Osteocyte (in vitro differentiated cells): ENCODE measurements around the gene OLR1. TPM values are rescaled to one million over a fixed set of nuclear protein-coding genes. Genes with fewer than 3 reads are reported as not detected.

Experiments used
- DNase-seq: peaks from one replicate; pipeline ENCODE4 v3.0.0; 2021; ENCODE audit warnings: mixed read lengths; ENCODE audit not compliant: unreplicated experiment; ENCODE audit errors: extremely low spot score
- H3K27ac Mint-ChIP-seq: one replicate; pipeline ENCODE4 v1.8.0; 2021; ENCODE audit warnings: mild to moderate bottlenecking, mixed read lengths; ENCODE audit not compliant: unreplicated experiment
- H3K27me3 Mint-ChIP-seq: one replicate; pipeline ENCODE4 v1.8.0; 2021; ENCODE audit warnings: mixed read lengths; ENCODE audit not compliant: unreplicated experiment
- H3K36me3 Mint-ChIP-seq: one replicate; pipeline ENCODE4 v1.8.0; 2021; ENCODE audit warnings: mixed read lengths; ENCODE audit not compliant: unreplicated experiment
- H3K4me1 Mint-ChIP-seq: one replicate; pipeline ENCODE4 v1.8.0; 2021; ENCODE audit warnings: mixed read lengths; ENCODE audit not compliant: unreplicated experiment
- H3K4me3 Mint-ChIP-seq: one replicate; pipeline ENCODE4 v1.8.0; 2021; ENCODE audit warnings: mild to moderate bottlenecking, moderate library complexity, mixed read lengths; ENCODE audit not compliant: unreplicated experiment
- H3K9me3 Mint-ChIP-seq: one replicate; pipeline ENCODE4 v1.8.0; 2021; ENCODE audit warnings: mixed read lengths; ENCODE audit not compliant: unreplicated experiment
- total RNA-seq: library from RNA; stranded (reverse); gene quantifications from 2 replicates; pipeline ENCODE4 v1.2.1, GENCODE V29; 2021
- TF ChIP-seq, protein P1 (sequence below): fragments of 200-600 bp; sonication (generic); IDR thresholded peaks from 2 replicates; pipeline ENCODE4 v1.5.0; 2021; ENCODE audit warnings: antibody characterized with exemption, mild to moderate bottlenecking, moderate library complexity

The OLR1 gene
- total RNA-seq, 1 donor from 2014 or later: not detected

DNA sequence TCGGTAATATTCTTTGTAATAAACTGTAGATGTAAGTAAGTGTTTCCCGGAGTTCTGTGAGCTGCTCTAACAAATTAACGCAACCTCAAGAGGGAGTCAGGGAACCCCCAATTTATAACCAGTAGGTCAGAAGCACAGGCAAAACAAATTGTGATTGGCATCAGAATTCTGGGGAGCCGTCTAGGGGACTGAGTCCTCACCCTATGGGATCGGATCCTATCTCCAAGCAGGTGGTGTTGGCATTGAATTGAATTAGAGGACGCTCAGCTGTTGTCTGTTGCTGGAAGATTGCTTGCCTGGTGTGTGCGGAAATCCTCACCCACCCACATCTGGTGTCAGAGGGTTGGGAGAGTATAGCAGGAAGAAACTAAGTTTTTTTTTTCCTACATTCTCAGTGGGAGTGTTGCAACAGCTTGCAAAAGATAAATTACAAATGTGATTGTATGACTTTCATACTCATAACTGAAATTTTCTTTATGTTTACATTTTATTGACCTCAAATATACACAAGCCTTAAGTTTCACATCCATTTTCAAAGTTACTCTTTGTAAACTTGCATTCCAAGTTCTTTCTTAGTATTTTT, 12.4 kb upstream of the OLR1 start:
- H3K9me3 Mint-ChIP-seq: no peaks in the 10 kb centered on the region
- TF ChIP-seq, protein P1, sequence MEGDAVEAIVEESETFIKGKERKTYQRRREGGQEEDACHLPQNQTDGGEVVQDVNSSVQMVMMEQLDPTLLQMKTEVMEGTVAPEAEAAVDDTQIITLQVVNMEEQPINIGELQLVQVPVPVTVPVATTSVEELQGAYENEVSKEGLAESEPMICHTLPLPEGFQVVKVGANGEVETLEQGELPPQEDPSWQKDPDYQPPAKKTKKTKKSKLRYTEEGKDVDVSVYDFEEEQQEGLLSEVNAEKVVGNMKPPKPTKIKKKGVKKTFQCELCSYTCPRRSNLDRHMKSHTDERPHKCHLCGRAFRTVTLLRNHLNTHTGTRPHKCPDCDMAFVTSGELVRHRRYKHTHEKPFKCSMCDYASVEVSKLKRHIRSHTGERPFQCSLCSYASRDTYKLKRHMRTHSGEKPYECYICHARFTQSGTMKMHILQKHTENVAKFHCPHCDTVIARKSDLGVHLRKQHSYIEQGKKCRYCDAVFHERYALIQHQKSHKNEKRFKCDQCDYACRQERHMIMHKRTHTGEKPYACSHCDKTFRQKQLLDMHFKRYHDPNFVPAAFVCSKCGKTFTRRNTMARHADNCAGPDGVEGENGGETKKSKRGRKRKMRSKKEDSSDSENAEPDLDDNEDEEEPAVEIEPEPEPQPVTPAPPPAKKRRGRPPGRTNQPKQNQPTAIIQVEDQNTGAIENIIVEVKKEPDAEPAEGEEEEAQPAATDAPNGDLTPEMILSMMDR: no peak
- peaks cover 8% of the 10 kb centered on the region for H3K27me3 Mint-ChIP-seq
- DNase-seq: no peak
- H3K36me3 Mint-ChIP-seq: no peaks in the 10 kb centered on the region
- H3K4me3 Mint-ChIP-seq: no peak overlapping the region
- H3K27ac Mint-ChIP-seq: no peak overlapping the region
- no peaks in the 10 kb centered on the region for H3K4me1 Mint-ChIP-seq

DNA sequence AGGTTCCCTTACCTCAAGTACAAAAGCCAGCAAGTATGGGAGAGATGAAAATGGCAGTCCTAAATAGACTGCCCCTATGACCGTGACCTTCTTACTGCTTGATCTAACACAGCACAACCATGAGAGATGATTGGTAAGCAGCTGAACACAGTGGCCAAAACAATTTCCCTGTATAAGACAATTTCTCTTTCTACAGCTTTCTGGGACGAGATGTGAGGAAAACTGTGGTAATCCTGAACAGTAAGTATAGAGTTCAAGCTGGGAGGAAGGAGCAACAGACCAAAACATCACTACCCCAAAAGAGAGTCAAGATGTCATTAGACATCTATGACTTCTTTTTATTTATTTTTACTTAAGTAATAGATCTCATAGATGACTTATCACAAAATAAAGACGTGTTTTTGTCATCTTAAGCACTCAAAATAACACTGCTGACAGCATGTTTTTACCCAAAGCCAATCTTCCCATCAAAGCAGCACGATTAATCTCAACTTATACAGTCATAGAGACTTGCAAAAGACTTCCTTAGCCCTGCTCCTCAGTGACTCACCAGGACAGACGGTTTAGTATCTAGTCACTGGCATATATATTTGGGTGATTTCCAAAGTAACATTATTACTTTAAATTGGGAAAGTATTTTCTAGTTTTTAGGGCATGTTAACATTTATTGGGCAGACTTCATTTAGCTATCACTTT, 10.6 kb upstream of the OLR1 start:
- no peaks in the 10 kb centered on the region for H3K4me1 Mint-ChIP-seq
- no peak overlapping the region for H3K4me3 Mint-ChIP-seq
- no peak for DNase-seq
- TF ChIP-seq, protein P1: no peak
- H3K27me3 Mint-ChIP-seq: peaks cover 12% of the 10 kb centered on the region
- no peak overlapping the region for H3K27ac Mint-ChIP-seq
- H3K36me3 Mint-ChIP-seq: no peaks in the 10 kb centered on the region
- H3K9me3 Mint-ChIP-seq: no peaks in the 10 kb centered on the region

DNA sequence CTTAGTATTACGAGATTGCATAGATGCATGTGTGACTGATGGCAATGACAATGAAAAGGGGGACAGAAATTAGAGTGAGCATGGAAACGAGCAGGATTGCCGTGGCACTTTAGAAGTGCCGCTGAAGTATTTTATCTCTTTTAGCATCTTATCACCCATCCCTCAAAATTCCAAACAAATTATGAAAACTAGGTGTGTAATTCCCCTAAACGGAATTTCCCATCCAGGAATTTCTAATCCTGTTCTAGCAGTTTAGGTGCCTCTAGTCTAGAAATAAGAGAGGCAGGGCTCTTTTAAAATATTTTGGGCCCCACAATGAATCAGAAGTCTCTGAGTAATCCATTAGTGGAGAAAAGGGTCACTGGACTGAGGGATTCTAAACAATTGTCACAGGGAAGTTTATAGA, 7.8 kb upstream of the OLR1 start:
- Mint-ChIP-seq H3K36me3 (no peaks in the 10 kb centered on the region), H3K27me3 (peaks cover 20% of the 10 kb centered on the region), H3K27ac (no peak overlapping the region), H3K4me1 (no peaks in the 10 kb centered on the region), H3K4me3 (no peak overlapping the region), H3K9me3 (no peaks in the 10 kb centered on the region)
- DNase-seq: no peak
- TF ChIP-seq, protein P1: no peak

DNA sequence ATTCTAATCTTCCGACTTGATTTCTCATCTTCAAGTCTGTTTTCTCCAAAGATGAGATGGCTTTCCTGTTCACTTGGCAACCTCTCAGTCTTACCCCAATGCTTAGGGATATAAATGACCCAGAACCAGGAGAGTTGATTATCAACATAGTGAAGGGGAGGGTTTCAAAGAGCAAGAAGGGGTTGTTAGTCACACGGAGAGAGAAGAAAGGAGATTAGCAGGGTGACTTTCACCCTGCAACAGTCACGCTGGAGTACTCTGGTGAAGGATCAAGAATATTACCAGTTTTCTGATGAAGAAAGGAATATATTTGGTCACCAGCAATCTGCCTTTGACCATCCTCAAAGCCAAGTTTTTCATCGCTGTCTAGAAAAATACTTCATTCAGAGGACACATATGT, 6.9 kb upstream of the OLR1 start, which contains the start of gene TMEM52B:
TSS of gene TMEM52B (plus strand) at position 212 of the 400 bp plus-strand sequence. CDS start 543 bp downstream, outside the sequence.
- Mint-ChIP-seq H3K4me1 (no peaks in the 10 kb centered on the region), H3K9me3 (no peaks in the 10 kb centered on the region), H3K36me3 (no peaks in the 10 kb centered on the region), H3K4me3 (no peak within 1 kb of the TSS), H3K27me3 (peaks cover 20% of the 10 kb centered on the region), H3K27ac (no peak within 1 kb of the TSS)
- DNase-seq: no peak
- TF ChIP-seq, protein P1: no peak

DNA sequence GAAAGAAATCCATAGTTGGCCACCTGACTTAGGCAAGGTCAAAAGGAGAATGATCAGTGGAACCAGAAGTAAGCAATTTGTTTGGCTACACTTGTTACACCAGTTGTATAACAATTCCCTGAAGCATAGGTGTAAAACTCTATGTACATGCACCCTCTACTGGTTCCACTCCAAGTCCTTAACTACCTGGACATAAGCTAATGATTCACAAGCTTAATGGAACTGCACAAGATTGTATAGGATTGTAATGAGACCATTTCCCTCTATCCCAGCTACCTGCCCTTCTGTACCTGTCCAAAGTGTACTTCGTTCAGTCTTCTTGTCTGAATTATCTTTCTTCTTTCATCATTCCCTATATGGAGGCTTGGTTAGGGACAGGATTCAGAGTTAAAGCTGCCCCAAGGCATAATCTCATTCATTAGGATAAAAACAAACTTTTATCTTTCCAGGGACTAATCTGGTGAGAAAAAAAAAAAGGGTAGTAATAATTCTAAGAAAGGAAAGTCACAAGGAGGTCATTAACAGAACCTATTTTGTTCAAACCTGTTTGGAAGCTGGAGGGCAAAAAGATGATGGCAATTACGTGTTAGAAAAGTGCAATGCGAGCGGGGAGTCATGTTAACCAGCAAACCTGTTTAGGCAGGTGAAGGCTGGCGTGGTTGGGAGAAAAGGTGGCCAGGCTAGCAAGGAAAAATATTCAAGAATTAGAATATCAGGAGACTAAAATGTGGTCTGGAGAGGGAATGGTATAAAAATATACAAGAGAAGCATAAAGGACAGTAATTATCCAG, 4.1 kb upstream of the OLR1 start:
- H3K36me3 Mint-ChIP-seq: no peaks in the 10 kb centered on the region
- H3K4me3 Mint-ChIP-seq: no peak overlapping the region
- TF ChIP-seq, protein P1: no peak
- DNase-seq: no peak
- H3K9me3 Mint-ChIP-seq: no peaks in the 10 kb centered on the region
- no peak overlapping the region for H3K27ac Mint-ChIP-seq
- H3K4me1 Mint-ChIP-seq: no peaks in the 10 kb centered on the region
- H3K27me3 Mint-ChIP-seq: peaks cover 24% of the 10 kb centered on the region
